ENCODE measurements around the gene KCNMB2.
A peak's percentile ranks its signal among the peaks of the same experiment; 100 is the strongest.

Gene KCNMB2

DNA sequence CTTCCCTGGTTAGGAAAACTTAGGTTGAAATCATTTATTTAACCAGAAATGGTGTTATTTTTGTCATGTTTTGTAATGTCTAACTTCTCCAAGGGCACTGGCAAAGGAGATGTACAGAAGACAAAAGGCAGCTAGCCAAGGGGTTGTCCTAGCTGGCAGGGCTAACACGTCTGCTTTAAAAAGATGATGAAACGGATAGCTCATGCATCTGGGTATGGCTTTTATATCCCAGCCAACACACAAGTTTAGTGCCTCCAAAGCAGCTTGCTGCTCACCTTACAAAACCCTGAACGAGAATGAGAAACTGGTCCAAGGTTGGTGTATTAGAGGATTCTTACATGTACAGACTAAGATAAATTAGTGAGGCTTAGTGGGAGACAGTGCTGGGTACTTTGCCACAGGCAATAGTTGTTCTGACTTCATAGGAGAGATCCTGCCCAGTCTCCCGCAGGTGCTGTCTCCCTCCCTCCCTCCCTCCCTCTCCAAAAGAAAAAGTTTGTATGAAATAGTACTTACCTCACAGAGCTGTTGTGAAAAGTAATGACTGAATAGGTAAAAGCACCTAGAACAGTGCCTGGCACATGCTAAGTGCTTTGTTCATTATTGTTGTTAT is 47.8 kb downstream of the KCNMB2 start:
- DNase-seq: peak; percentile 59

DNA sequence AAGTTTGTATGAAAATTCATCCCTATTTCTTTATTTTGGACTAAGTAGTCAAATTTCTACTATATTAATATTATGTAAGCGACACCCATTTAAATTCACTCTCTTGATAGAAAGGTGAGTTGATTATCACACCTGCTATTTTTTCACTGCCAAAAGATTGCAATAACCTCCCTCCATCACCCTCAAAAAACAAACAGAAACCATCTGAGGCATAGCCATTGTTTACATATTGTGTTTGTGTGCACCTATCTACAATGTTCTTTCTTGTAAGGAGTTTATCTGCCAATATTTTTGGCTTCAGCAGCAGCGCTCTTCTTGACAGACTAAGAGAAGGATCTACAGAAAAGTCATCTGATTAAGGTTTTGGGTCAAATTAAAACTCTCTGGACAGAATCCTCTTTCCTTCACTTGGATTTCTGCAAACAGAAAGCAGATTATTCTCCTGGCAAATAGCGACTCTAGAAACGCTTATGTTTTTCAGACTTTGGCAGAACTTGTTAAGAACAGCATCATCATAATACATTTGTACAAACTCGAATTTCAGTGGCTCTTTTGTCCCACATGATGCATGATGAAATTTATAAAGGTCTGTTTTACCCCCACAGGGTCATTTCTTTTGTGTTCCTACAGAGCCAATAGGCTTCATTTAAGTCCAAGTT is 48.6 kb downstream of the KCNMB2 start:
- no peak for DNase-seq

DNA sequence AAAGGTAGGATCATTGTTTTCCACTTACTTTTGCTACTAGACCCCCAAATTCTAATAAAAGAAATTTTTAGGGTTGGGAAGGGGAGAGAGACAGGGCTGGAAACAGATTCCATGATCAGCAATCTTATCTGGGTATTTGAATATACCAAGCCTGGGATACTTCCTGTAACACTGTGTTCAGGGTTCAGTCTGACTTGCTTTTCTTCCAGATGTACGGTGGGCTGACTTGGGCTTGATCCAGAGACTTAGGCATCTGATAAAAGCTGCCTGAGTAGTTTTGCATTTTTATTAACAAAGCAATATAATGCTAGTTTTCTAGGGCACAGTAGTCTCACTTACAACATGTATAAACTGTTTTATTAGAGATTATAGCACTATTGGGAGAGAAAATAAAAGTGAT is 49.2 kb downstream of the KCNMB2 start:
- DNase-seq: no peak

DNA sequence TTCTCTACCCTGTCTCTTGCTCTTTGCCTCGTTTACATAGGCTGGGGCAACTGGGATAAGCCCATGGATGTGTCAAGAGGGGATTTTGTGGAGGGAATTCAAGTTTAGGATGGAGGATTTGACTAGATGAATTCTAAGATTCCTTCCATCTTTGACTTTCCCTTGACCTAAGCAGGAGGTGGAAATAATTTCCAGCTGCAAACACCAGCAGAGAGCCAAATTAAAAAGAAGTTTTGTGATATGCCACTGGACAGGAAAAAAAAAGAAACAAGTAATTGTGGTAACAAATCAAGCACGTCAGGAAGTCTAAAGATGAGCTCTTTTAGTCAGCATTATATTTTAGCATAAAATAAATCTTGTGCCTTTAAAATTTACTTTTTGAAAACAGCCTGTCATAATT is 49.8 kb downstream of the KCNMB2 start:
- no peak for DNase-seq

DNA sequence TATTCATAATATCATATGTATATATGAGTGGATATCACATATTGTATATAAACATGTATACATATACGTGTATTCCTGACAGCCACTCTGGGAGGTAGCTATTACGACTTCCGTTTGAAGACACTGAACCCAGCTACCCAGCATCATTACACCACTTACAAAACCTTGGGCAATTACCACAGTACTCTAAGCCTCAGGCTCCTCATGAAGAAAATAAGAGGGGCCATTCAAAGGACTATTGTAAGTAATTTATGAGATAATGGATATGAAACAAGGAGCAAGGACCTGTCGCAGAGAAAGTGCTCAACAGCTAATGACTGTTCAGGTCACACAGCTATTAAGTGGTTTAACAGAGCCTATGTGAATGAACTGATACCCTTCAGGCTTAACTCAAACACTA is 52.4 kb downstream of the KCNMB2 start:
- no peak for DNase-seq

DNA sequence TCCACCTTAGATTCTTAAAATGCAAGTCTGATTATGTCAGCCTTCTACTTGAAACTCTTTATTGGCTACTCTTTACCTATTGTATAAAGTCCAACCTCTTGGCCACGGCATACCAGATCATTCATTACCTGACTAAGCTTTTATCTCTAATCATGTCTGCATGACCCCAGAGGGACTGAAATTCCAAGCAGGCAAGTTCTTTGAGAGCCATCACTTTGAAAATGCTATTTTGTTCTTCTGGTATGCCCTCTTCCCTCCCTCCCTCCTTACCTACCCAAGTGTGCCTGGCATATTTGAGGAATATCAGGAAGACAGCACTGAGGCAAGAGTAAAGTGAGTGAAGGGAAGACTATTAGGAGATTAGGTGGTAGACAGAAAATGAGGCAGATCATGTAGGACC is 57.5 kb downstream of the KCNMB2 start:
- DNase-seq: no peak

DNA sequence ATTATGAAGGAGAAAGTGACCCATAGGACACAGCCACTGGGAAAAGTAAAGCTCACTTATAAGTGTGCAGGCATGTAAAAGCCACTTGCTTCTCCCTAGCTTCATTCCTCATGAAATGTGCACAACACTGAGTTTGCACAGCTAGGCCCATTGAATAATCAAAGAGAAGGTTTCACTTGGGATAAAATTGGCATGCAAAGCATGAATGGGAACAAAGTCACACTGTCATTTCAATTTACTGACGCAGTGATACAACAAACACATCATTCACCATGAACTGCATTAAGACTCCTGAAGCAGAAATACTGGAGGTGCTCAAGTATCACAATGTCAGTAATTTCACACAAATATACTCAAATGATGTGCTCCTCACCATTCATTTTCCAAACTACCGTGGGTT is 61.1 kb downstream of the KCNMB2 start:
- DNase-seq: no peak

DNA sequence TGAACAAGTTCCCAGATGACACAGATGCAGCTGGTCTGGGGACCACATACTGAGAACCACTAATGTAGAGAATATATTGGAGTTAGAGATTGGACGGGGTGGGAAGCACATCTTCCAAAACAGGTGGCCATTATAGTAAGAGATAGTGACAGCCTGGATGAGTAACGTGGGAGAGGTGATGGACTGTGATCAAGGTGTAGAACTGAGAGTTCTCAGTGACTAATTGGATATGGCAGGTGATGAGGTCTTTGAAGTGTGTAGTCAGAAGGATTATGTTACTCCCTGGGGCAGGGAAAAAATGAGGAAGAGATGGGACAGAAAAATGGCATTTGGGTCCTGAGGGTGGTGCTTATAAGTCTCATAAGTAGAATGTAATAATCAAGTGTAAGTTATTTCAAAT is 66.6 kb downstream of the KCNMB2 start:
- DNase-seq: no peak

DNA sequence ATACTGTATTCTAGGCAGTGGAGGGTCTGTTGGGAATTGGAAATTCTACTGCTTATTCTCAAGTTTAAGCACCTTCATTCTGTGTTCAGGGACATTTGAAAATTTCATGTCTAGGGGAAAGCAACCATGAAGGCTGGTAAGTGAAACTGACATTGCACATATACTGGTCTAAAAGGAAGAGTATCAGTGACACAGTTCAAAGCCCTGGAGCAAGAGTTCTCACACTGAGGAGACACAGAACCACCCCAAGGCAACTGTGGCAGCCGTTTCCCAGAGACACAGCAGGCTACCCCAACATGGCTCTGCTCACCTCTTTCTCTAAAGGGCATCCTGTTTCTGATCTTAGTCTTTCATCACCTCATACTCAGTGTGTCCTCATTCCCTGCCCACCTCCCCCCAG is 67.5 kb downstream of the KCNMB2 start:
- DNase-seq: no peak

DNA sequence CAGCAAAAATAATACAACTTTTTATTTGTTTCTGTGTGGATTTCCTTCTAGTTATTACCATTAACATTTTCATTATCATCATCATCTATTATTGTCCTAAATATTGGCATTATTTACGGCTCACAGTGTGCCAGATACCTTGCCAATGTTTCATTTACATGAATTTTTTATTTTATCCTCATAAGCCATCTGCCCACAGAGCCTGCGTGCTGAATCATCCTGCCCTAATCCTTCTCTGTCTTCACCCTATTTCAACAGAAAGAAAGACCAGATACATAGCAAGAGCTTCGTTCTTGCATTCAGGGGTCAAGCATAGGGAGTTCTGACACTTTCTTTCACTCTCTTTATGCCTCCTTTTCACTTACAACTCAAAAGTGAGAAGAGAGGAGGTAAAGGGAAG is 82.0 kb downstream of the KCNMB2 start:
- peak; percentile 77 for DNase-seq

DNA sequence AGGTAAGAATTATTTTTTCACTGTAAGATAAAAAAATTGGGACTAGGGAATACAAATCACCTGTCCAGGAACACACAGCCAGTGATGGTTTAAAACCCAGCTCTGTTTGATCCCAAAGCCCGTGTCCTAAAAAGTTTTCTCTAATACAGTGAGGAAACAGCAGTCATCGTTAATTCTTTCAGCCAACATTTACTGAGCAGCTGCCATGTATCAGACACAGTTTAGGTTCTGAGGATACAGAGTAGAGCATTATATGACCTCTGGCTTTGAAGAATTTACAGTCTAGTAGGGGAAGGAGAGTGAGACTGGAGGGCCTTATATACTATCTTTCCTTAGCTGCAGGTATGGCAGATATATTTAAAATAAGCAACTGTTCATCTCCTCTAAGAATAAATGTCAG is 82.7 kb downstream of the KCNMB2 start:
- no peak for DNase-seq

DNA sequence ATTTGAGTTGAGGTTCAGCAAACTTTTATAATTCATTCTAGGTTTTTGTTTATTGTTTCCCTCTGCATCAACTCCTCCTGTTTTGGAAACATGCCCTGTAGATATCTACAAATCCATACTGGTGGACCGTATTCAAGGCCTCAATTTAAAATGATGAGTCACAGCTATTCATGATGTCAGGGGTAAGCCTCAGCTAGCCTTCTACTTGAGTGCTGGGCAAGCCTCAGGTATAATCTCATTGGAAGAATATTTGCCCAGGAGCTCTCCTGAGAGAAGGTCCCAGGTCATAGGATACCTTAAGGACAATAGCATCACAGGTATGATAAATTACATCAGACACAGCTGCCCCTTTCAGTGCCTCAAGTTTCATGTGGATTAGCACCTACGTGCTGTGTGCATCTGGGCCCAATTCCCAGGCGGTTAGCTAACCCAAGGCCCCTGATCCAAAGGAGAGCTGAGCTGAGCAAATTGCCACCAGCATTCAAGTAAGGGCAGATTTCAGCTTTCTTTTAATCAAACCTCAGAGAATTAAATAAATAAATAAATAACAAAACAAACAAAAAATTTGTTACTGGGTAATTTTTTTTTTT is 87.5 kb downstream of the KCNMB2 start:
- peak; percentile 61 for DNase-seq

DNA sequence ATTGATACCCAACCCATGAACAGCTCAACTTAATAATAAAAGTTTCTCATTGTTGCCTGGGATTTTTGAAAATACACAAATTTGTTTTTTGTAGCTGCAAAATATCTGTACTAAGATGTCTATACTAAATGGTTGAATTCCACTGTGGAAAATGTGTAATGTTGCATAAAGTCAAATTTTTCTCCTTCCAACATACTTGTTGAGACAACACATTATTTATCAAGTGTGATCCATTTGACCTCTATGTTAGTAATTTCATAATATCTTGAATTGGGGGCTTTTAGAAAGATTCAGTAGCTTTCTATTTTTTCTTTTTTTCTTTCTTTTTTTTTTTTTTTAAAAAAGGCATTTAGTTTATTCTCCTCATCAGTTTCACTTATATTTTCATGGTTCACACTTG is 88.0 kb downstream of the KCNMB2 start:
- no peak for DNase-seq

DNA sequence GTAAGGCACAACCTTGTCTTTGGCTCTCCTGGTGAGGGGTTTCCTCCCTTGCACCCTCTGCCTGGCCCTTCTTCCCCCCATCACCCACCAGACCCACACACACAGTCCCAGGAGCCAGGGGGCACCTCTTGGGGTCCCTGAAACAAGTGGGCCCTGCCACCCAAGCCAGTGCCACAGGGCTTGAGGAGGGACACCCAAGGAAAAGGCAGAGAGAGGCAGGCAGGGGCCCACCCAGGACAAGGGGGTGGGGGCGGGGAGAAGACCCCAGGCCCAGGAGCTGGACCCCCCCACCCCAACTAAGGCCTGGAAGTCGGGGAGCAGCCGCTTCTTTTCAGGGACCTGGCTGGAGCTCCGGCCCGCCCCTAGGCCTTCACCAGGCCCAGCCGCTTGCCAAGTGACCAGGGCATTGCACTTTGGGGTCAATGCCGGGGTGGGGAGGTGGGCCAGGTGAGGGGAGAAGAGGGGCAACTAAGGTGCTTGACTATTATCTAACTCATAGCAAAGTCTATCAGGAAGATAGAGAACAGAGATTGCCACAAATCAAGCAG is 88.9 kb downstream of the KCNMB2 start:
- DNase-seq: no peak

DNA sequence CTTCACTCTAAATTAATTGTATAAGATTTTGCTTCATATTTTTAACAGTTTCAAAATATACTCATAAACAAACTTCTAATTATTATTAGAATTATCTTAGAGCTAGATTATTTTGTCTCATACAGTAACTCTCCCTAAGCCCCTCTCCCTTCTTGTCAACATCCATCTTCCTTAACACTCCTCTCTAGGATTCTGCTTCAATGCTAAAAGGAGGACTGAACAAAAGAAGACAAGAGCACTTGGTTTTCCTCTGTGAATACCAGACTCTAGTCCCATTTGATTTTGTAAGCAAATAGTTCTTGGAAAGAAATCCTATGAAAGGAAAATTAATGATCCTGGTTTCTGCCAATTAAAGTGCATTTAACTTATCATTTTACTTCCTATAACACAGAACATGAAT is 91.8 kb downstream of the KCNMB2 start:
- no peak for DNase-seq

DNA sequence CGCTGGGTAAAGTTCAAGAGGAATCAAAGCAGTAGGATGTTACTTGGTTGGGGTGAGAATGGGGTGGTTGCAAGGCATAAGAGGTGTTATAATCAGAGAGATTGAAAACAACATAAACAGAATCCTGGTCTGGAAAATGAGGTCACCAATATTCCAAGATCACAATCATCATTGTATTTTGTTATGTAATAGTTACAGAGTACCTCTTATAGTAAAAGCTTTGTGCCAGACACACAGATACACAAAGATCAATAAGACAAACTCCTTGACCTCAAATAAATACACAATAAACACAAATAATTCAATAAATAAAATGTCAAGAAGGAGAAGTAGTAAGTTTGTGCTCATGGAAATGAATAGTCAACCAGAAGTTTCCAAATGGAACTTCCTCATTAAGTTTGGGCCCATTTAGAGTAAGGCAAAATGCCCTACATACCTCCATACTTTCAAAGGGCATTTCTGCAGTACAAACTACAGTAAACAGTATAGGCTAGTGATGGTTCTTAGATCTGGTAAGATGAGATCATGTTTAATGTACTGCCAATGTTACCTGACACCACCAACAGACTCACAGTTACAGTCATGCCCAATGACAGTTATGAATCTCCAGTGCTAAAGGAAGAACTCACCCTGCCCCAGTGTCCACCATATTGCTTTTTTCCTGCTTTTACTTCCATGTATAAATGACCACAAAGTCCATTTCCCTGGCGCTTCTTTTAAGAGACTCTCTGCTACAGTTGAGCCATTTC is 93.4 kb downstream of the KCNMB2 start:
- DNase-seq: no peak

DNA sequence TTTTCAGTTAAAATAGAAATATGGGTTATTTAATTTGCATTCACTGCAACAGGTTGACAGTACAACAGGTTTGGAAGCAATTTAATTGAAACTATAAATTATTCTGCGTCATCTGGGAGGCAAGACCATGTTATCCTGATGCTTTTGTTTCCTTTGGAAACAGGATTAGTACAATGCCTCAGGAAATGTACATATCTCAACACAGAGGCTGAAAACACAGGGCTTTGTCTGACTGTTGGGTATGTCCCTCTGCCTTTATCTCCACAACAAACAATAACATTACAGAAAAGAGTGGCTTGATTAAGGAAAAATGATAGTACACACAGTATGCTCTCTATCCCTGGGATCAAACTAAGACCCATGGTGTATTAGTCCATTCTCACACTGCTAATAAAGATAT is 95.7 kb downstream of the KCNMB2 start:
- no peak for DNase-seq

DNA sequence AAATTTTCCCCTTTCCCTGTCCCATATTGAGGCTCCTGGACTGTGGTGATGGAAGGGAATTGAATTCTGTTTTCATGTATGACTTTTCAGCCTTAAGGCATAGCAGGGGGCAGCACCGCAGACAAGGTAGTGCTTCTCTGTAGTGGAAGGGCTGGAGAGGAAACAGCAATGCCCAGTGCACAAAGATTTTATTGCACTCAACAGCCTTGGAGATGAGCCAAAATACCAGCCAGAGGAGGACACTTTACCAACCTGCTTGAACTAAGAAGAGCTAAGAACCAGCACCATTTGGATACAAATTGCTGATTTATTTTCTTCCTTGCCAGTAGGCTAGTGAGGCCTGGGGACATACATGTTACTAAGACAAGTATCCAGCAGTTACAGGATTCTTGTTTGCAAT is 98.7 kb downstream of the KCNMB2 start:
- DNase-seq: no peak

DNA sequence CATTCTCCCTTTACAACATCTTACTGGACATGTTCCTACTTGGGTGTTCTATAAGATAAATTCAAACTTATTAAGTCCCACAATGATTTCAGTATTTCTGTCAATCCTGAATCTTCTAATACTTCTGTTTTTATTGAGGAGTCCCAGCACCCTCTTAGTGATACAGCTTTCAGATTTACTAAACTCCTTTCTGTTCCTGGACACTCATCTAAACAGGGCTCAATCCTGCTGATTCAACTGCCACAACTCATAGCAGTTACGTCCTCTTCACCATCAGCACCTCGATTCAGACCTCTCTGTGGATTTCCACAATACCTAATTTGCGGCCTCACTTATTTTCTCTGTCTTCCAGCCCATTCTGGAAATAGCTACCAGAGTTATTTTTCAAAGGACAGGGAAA is 101.6 kb downstream of the KCNMB2 start:
- no peak for DNase-seq

DNA sequence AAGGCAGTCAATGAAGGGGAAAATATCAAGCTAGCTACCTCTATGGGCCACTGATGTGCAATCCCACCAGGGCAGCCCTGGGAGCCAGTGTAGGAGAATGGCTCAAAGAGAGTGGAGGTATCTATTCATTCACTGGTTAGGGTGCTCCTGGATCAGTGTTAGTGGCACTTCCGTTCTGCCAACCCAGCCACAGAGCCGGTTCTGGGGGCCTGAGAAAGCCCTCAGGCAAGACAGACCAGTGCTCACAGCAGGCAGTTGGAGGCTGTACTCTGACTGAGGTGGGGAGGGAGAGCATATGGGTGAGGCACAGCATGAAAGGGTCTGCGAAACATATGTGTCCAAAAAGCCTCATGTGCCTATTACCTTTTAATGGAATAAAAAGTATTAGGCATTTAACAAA is 109.3 kb downstream of the KCNMB2 start:
- DNase-seq: no peak

DNA sequence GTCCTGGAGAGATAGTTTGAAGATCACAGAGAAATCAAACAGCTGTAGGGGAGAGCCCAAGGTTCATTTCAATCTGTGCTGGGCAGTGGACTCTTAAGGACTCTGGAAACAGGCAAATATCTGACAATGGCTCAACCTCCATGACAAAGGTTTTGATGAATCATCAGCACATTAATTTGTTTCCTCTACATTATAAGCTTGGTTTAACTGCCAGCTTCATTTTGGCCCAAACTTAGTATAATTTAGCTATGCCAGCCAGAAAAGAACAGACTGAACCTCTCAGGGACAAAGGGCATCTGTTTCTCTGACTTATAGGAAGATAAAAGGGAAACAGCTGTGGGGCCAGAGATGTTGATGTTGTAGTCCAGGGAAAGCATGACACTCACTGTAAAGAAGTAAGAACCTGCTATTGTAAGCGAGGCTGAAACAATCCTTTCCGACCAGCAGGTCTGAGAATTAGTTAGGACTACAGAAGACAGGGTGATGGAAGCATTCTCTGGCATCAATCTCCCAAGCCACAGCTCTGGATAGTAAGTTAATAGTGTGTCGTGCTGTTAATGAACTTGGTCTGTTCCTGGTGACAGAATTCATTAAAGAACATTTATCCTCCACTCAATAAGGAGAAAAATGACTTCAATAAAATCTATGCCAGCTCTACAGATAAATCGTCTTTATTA is 110.1 kb downstream of the KCNMB2 start:
- peak; percentile 87 for DNase-seq

DNA sequence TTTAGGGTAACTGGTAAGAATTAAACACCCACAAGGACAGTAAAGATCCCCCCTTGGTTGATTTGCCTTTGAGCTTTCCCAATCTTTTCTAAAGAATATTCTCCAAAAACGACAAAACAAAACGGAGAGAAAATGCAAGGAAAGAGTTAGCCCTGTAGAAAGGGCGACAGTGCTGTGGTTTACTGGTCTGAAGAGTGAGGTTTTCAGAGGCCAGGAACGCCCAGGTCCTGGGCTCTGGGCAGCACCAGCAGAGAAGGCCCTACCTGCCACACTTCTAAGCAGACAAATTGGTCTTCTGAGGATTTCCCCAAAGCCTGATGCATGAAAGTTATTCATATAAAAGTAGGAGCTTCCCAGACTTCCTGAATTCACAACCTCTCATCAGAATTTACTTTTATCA is 119.3 kb downstream of the KCNMB2 start:
- no peak for DNase-seq

DNA sequence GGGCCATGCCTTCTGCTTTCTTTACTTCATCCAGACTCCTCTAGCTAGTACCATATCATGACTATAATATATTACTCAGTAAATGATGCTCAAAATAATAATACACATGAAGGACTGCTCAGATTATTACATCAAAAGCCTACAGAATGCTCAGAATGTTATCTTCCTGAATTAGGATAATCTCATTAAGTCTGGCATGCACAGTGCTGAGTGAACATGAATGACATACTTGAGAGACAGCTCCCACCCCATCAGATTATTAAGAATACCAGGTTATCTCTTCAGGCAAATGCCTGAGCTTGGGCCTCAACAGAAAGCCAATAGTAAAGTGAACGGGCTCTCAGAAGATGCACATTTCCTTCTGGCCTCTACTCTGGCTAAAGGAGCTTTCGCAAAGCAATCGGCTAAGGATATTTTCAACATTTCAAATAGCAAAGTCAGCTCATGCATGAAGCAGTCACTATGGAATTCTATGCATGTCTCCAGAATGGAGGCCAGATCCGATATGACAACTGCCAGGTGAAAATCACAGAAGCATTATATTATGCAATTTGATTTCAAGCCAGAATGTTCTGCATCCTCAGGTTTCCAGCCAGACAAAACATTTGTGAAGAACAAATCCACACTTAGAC is 122.6 kb downstream of the KCNMB2 start:
- DNase-seq: no peak

Measured in NCI-H446 treated with DMSO at 0.1 percent for 48 hours (cell line).